OCI-M1 (cell line): Measurements from ENCODE around the gene RPH3AL.

Experiments used
- DNase-seq: peaks from one replicate; lab custom pipeline; 2025; lab: John Stamatoyannopoulos, UW

RPH3AL gene

GRCh38 chr17:301681-302299 is 50.8 kb downstream of the RPH3AL start:
- no peak for DNase-seq

GRCh38 chr17:300881-301280 is 51.7 kb downstream of the RPH3AL start:
- no peak for DNase-seq

- DNase-seq = no peak
Measured at GRCh38 chr17:299546-299945, 53.1 kb downstream of the RPH3AL start.

GRCh38 chr17:298791-299450 is 53.7 kb downstream of the RPH3AL start:
- DNase-seq = no peak

- no peak for DNase-seq
Measured at GRCh38 chr17:297758-298157, 54.8 kb downstream of the RPH3AL start.

GRCh38 chr17:296906-297690 is 55.5 kb downstream of the RPH3AL start:
- no peak for DNase-seq

- no peak for DNase-seq
Measured at GRCh38 chr17:296379-296778, 56.2 kb downstream of the RPH3AL start.

- no peak for DNase-seq
Measured at GRCh38 chr17:292531-293382, 59.9 kb downstream of the RPH3AL start.

GRCh38 chr17:292016-292415 is 60.6 kb downstream of the RPH3AL start:
- no peak for DNase-seq

GRCh38 chr17:291587-291986 is 61.0 kb downstream of the RPH3AL start:
- no peak for DNase-seq

- DNase-seq = no peak
Measured at GRCh38 chr17:290626-291025, 62.0 kb downstream of the RPH3AL start.

- DNase-seq = no peak
Measured at GRCh38 chr17:290121-290521, 62.5 kb downstream of the RPH3AL start.

GRCh38 chr17:289409-289808 is 63.2 kb downstream of the RPH3AL start:
- DNase-seq = no peak

- no peak for DNase-seq
Measured at GRCh38 chr17:288802-289356, 63.7 kb downstream of the RPH3AL start.

- no peak for DNase-seq
Measured at GRCh38 chr17:286571-286970, 66.0 kb downstream of the RPH3AL start.

- no peak for DNase-seq
Measured at GRCh38 chr17:285751-286422, 66.7 kb downstream of the RPH3AL start.

GRCh38 chr17:284676-285355 is 67.8 kb downstream of the RPH3AL start:
- DNase-seq = no peak

- DNase-seq = no peak
Measured at GRCh38 chr17:283911-284675, 68.5 kb downstream of the RPH3AL start.

GRCh38 chr17:282912-283882 is 69.4 kb downstream of the RPH3AL start:
- no peak for DNase-seq
